HG03097 (cell line): ENCODE results near the gene SGPP1.
"Not testable (repeated sequence)": the region's sequence is repeated elsewhere in the genome, so short reads cannot be mapped to it uniquely, and the experiment has no call there.

Source experiments
- ATAC-seq: cut with Tn5 transposase; IDR thresholded peaks from one replicate; pipeline ENCODE4 v1.9.1; 2021; ENCODE audit not compliant: unreplicated experiment, low FRiP score

Gene SGPP1

GRCh38 chr14:63677891-63678379, 49.9 kb downstream of the SGPP1 start:
- ATAC-seq: no peak

DNA sequence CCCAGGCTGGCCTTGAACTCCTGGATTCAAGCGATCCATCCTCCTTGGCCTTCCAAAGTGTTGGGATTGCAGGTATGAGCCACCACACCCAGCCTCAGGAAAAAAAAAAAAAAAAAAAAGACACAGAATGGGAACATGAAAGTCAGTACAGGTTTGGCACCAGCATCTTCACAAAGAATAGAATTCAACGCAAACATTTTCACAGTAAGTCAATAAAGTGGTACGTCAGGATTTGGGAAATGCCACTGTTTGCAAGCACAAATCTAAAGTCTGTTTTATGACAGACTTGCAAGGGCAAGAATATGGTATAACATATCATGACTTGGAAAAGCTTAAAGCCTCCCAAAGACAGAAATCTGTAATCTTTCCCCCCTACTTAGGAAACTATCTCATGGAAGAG, 51.2 kb downstream of the SGPP1 start:
- ATAC-seq: no peak

DNA sequence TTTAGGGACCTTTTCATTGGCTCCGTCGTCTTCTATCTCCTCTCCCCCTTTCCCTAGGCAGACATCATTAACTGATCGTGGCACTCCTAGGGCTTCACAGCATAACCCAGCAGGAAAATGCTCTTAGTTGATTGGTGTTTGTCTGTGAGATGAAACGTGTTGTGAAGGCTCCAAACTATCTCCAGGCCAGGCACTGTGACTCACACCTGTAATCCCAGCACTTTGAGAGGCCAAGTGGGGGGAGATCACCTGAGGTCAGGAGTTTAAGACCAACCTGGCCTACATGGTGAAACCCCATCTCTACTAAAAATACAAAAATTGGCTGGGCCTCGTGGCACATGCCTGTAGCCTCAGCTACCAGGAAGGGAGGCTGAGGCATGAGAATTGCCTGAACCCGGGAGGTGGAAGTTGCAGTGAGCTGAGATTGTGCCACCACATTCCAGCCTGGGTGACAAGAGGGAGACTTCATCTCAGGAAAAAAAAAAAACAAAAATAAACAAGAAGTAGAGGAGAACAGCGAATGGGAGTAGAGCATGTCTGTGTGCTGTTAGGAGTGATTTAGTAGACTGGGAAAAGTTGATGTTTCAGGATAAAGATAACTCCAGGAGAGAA, 53.9 kb downstream of the SGPP1 start:
- no peak for ATAC-seq

DNA sequence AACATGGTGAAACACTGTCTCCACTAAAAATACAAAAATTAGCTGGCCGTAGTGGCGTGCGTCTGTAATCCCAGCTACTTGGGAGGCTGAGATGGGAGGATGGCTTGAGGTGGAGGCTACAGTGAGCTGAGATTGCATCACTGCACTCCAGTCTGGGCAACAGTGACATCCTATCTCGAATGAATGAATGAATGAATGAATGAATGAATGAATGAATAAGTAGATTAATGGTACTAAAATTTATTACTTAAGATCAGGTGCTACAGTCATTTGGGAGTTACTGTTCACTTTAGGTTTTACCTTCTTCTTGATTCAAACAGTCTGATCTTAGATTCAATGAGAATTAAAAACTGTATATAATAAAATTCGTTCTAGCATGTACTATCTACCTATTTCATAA, 54.6 kb downstream of the SGPP1 start:
- ATAC-seq: no peak

GRCh38 chr14:63672417-63673180, 55.3 kb downstream of the SGPP1 start:
- peak; percentile 65 for ATAC-seq

DNA sequence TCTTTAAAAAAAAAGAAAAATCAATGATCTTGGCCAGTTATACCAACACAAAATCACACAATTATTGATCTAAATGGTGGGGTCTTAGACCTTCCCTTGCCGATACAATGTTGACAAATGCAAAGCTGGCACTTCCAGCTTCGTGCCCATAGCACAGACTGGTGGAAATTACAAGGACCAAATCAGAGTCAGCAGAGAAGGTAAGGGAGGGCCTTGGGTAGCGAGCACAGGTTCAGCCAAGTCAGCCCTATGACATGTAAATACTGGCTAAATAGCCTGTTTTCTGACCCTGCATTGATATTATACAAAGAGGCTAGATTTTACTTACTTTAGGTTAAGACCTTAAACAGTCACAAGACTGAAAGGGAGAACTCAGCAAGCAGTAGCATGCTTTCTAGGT, 55.9 kb downstream of the SGPP1 start:
- ATAC-seq: no peak

GRCh38 chr14:63670692-63671091, 57.2 kb downstream of the SGPP1 start:
- peak; percentile 44 for ATAC-seq

DNA sequence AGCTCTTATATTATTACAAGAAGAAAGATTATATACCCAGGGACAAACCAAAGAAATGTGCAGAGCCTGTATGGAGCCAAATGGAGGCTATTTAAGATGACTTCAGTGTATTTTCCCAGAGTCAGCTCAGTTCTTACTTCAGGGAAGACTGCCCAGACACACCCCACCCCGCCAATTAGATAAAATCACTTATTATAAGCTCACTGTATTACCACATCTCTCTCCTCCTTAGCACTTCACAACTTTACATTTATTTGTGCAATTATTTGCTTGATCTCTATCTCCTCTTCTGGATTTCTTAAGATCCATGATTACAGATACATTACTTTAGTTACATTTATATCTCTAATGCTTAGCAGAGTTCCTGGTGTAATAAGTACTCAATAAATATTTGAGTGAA, 61.5 kb downstream of the SGPP1 start:
- no peak for ATAC-seq

- ATAC-seq: no peak
Measured at GRCh38 chr14:63663428-63664341, 64.2 kb downstream of the SGPP1 start.

DNA sequence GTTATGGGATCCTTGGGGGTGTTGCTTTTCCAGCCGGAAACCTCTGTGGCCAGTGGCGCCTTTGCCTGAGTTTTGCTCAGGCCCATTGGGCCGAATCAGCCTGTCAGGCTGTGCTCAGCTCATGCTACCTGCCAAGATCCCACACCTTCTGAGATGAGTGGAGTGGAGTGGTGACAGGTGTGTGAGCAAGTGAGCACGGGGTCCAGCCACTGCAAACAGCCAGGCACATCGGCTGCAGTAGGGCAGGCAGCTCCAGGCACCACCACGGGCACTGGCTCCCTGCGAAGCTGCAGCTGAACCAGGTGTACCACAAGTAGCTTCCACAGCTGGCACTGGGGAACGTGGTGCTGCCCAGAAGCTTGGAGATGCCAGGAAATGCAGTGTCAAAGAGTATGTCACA, 65.1 kb downstream of the SGPP1 start:
- ATAC-seq: no peak

- ATAC-seq: not testable (repeated sequence)
Measured at GRCh38 chr14:63661881-63662280, 66.0 kb downstream of the SGPP1 start.

DNA sequence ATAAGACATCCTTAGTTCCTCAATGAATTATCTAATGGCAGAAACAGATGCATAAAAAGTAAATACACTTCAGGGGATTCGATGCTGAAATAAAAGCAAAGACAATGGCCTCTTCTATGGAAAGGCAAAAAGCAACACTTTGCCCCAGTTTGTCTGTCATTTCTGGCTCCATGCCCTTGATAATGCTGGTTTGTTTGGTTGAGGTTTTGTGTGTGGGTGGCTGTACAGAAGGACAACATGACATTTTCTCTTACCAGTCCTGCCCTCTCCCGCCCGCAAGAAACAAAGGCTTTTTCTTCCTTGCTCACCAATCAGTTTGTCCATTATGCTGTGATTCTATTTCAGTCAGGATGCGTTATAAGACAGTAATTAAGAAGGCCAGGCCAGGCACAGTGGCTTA, 68.1 kb downstream of the SGPP1 start:
- no peak for ATAC-seq

DNA sequence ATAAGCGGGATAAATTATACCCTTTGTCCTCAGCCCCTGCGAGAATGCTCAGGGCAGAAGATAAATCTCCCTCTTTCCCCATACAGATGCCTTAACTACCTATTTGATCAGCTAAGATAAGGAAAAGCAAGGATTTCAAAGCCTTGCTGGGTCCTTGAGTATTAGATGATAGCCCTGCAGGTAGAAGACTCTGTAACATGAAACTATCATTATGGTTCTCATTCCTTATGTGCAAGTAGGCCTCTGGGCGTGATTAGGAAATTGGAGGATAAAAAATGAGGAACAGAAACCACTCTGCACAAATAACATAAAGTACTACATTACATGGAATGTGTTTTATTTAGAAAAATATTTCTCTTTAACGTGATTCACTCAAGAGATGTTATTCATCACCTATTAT, 71.7 kb downstream of the SGPP1 start:
- ATAC-seq: no peak

- no peak for ATAC-seq
Measured at GRCh38 chr14:63654936-63655335, 72.9 kb downstream of the SGPP1 start.

DNA sequence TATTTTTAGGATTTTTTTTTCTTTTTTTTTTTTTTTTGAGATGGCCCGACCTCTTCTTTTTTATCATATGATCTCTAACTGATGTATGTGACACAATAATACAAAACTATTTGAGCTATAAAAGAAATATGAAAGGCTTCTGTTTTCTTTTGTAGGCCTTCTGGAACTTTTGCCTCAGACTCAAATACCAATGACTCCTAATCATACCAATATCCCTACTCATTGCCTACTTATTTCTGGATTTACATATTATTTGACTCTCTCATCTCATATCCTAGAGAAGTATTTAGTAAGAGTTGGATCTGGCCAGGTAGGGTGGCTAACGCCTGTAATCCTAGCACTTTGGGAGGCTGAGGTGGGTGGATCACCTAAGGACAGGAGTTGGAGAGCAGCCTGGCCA, 73.5 kb downstream of the SGPP1 start:
- no peak for ATAC-seq

DNA sequence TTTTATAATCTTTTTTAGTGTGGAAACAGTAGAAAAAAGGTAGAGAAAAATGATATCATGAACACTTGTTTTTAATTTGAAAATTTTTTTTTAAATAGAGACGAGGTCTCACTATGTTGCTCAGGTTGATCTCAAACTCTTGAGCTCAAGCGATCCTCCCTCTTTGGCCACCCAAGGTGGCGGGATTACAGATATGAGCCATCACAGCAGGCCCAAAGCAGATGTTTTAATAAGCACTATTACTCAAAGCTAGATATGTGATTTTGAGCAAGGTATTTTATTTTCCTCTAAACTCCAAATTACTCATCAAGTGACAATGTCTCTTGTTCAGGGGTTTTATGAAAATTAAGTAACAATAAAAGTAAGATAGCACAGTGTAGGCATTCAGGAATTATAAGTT, 75.5 kb downstream of the SGPP1 start:
- no peak for ATAC-seq

DNA sequence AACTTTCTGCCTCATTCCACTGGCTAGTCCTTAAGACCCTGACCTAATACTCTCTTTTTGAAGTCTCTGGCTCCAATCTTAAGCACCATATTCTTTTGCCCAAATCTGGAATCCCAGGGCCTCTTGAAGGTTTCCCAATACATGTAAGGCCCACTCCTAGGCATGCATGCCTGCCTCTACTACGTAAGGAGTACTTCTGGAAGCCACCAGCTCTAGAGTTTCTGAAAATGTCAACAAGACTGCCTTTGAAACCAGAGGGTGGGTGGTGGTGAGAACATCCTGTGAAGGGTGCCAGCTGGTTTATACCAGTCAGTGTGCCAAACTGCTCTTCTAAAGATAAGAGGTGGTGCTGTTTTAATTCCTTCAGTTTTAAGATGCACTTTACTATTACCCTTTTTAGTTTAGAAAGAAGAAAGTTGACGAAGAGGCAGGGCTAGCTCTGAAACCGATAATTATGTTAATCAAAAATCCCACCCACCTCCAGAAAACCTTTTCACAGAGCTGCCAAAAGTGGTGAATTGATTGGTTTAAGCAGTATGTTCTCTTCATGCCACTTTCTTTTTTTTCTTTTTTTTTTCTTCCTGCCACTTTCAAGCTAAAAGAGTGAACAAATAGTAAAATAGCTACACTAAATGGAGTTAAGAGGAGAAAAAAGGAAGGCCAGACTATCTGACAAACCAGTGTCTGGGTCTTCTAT, 77.5 kb downstream of the SGPP1 start:
- no peak for ATAC-seq

DNA sequence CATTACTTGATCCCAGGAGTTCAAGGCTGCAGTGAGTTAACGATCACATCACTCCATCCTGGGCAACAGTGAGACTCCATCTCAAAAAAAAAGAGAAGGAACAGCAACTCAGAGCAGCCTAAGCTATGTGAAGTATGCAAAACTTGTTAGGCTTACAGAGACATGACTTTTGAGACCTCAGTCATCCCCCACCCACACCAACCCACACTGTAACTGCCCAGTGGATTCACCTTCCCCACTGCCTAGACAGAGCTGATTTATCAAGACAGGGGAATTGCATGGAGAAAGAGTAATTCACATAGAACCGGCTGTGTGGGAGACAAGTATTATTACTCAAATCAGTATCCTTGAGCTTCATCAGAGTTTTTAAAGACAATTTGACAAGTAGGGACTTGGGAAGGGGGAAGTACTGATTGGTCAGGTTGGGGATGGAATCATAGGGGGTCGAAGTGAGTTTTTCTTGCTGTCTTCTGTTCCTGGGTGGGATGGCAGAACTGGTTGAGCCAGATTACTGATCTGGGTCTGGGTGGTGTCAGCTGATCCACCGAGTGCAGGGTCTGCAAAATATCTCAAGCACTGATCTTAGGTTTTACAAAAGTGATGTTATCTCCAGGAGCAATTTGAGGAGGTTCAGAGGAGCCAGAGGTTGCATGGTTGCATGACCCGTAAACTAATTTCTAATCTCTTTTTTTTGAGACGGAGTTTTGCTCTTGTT, 80.0 kb downstream of the SGPP1 start:
- no peak for ATAC-seq

- ATAC-seq: no peak
Measured at GRCh38 chr14:63644741-63645140, 83.1 kb downstream of the SGPP1 start.
